Activated CD4-positive, alpha-beta T cell treated with anti-CD3 and anti-CD28 coated beads, Interleukin-2, amount 10 ng/mL, durations not matched to agents 24 days and 14 days (primary cell): ENCODE data around the gene SLC5A10. TPM values are rescaled to one million over a fixed set of nuclear protein-coding genes. Genes with fewer than 3 reads are reported as not detected.
A peak's percentile ranks its signal among the peaks of the same experiment; 100 is the strongest.

ENCODE experiments used
- DNase-seq: peaks from one replicate; pipeline ENCODE4 v3.0.0; 2022
- H3K27ac Mint-ChIP-seq: one replicate; pipeline ENCODE4 v1.8.0; 2022; ENCODE audit warnings: mild to moderate bottlenecking, mixed read lengths
- H3K27me3 Mint-ChIP-seq: one replicate; pipeline ENCODE4 v1.8.0; 2022; ENCODE audit warnings: mixed read lengths
- H3K36me3 Mint-ChIP-seq: one replicate; pipeline ENCODE4 v1.8.0; 2022; ENCODE audit warnings: low read depth, mild to moderate bottlenecking, mixed read lengths
- H3K4me1 Mint-ChIP-seq: one replicate; pipeline ENCODE4 v1.8.0; 2021; ENCODE audit warnings: mixed read lengths
- H3K4me3 Mint-ChIP-seq: one replicate; pipeline ENCODE4 v1.8.0; 2022; ENCODE audit warnings: mild to moderate bottlenecking, moderate library complexity, mixed read lengths
- H3K9me3 Mint-ChIP-seq: one replicate; pipeline ENCODE4 v1.8.0; 2021; ENCODE audit warnings: mixed read lengths
- intact Hi-C: fragments of 100-400 bp; cut with micrococcal nuclease; formaldehyde crosslinking; loops from one replicate; pipeline ENCODE4 v1.15.1; 2023
- total RNA-seq: library from RNA; stranded (reverse); gene quantifications from 2 replicates; pipeline ENCODE4 v1.2.3, GENCODE V29; 2022

SLC5A10 gene
- total RNA-seq, 1 donor from 2014 or later = not detected

DNA sequence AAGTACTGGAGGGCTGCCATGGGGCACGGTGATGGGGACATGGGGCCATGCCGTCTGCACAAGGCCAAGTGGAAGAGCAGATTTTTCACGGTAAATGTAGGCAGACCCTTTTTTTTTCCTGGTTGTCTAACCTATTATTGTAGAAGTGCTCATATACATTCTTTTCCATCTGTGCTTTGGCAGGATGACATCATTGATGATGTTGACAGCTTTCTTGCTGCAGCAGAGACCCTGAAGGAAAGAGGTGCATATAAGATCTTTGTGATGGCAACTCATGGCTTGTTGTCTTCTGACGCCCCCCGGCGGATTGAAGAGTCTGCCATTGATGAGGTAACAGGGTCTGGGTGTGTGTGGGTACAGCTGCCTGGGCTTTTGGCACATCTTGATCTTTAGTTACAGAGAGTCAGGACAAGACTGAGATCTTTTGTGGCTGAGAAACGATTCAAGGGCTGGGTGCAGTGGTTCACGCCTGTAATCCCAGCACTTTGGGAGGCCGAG lies 23.3 kb upstream of the SLC5A10 start:
- no peak overlapping the region for H3K27ac Mint-ChIP-seq
- DNase-seq = no peak
- no peak overlapping the region for H3K4me3 Mint-ChIP-seq
- no peaks in the 10 kb centered on the region for H3K9me3 Mint-ChIP-seq
- H3K36me3 Mint-ChIP-seq = peaks cover 50% of the 10 kb centered on the region
- no peaks in the 10 kb centered on the region for H3K27me3 Mint-ChIP-seq
- peaks cover 32% of the 10 kb centered on the region for H3K4me1 Mint-ChIP-seq
- intact Hi-C loops = no loop called here

DNA sequence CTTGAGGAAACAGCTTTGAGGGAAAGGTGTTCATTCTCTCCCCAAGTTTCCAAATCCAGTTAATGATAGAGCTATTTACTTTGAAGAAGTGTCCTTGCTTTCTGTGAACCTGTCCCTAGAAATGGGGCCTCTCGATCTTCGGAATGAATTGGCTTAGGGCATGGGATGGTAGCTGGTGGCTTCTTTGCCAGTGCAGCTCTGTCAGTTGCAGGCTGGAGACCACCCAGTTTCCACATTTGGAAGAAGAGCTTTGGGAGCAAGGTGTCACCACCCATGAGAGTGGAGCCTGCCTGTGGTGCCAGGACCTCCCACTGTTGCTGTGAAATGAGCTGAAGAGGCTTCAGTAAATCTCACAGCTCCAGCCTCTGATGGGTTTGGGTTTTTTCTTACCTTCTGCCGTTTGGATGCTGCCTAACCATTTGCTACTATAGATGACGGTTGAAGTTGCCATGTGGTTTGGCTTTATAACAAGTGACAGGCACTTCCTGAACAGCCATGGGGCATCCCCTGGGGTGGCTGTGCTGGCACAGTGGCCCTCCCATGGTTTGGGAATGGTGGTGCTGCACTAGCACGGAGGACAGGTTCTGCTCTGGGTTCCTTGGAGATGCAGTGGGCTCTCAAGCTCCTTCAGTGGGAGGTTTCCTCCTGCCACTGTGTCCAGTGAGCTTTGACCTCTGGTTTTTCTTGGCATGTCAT lies 19.5 kb upstream of the SLC5A10 start:
- no peak overlapping the region for H3K27ac Mint-ChIP-seq

DNA sequence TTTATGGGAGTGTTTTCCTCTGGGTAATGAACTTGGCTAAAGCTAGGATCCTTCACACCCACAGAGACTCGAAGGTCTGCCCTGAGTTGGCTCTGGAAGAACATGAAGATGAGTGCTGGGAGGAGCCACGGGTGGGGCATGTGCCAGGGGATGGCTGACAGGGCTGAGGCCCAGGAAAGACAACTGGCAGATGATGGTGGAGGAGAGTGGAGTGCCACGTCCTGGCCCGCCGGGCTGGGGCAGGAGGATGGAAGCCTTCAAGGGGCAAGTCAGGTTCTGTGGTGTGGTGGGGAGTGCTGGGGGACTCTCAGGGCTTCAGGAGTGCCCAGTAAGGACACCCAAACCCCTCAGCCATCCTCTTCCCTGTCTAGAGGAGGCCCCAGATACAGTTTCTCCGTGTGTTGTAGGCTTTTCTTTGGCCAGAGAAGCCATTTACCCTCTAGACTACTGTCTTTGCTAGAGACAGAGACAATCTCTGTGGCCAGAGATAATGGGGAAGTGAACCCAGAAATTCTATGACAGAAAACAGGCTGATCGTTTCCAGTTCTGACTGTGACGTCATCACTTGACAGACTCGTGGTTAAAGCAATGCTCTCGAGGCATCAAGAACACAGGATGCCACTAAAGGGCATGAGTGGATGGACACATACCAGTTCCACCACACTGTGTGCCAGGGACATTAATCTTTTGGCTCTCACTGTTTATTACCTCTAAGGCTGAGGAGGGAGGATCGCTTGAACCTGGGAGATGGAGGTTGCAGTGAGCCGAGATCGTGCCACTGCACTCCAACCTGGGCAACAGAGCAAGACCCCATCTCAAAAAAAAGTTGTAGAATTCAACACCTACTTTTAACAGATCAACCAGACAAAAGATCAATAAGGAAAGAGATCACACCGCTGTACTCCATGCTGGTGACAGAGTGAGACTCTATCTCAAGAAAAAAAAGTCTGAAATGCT lies 18.6 kb upstream of the SLC5A10 start:
- peaks cover 20% of the 10 kb centered on the region for H3K4me1 Mint-ChIP-seq

More for the DNA sequence above, 19.5 kb upstream of the SLC5A10 start:
- Mint-ChIP-seq H3K4me1 (peaks cover 20% of the 10 kb centered on the region), H3K9me3 (no peaks in the 10 kb centered on the region), H3K4me3 (no peak overlapping the region), H3K36me3 (peaks cover 33% of the 10 kb centered on the region), H3K27me3 (no peaks in the 10 kb centered on the region)
- no peak for DNase-seq
- intact Hi-C loops = no loop called here

DNA sequence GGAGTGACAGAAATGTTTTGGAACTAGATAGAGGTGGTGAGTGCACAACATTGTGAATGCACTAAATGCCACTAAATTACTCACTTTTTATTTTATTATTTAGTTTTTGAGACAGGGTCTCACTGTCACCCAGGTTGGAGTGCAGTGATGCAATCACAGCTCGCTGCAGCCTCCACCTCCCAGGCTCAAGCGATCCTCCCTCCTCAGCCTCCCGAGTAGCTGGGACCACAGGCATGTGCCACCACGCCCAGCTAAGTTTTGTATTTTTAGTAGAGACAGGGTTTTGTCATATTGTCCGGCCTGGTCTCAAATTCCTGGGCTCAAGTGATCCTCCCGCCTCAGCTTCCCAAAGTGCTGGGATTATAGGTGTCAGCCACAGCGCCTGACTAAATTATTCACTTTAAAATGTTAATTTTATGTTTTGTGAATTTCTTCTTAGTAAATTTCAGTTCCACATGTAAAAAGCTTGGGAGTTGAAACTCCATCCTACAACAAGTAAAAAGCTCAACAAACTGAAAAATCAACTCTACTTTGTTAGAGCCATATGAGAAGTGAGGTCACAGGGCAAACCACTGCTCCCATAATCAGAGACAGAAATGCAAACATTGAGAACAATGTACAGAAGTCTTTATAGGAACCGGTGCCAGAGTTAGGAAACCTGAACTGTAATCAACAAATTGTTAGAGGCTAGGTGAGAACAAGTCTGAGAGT lies 13.8 kb upstream of the SLC5A10 start:
- no peaks in the 10 kb centered on the region for H3K9me3 Mint-ChIP-seq
- intact Hi-C loops = no loop called here
- no peak overlapping the region for H3K27ac Mint-ChIP-seq
- peaks cover 13% of the 10 kb centered on the region for H3K27me3 Mint-ChIP-seq
- DNase-seq = no peak
- no peak overlapping the region for H3K4me3 Mint-ChIP-seq
- peaks cover 3% of the 10 kb centered on the region for H3K36me3 Mint-ChIP-seq
- H3K4me1 Mint-ChIP-seq = peaks cover 5% of the 10 kb centered on the region

More for the DNA sequence above, 18.6 kb upstream of the SLC5A10 start:
- intact Hi-C loops = no loop called here
- Mint-ChIP-seq H3K4me3 (no peak overlapping the region), H3K36me3 (peaks cover 30% of the 10 kb centered on the region), H3K9me3 (no peaks in the 10 kb centered on the region), H3K27me3 (no peaks in the 10 kb centered on the region), H3K27ac (peak overlapping the region; percentile 8)
- no peak for DNase-seq

DNA sequence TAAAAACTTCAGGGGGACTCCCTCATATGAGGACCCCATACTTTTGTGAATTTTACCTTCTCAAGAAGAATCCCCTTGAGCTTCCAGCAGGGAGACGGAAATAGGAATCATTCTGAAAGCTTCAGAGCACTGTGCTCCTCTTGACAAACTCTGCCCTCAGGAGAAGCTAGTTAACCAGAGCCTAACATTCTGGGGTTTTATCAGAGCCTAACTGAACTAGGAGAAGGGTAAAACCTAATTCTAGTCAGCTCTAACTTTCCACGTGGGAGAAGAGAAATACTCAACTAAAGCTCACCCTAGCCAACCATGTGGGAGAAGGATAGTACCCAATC lies 13.3 kb upstream of the SLC5A10 start:
- intact Hi-C loops = no loop called here
- Mint-ChIP-seq H3K4me3 (no peak overlapping the region), H3K4me1 (no peaks in the 10 kb centered on the region), H3K36me3 (no peaks in the 10 kb centered on the region), H3K27me3 (peaks cover 13% of the 10 kb centered on the region), H3K27ac (no peak overlapping the region), H3K9me3 (no peaks in the 10 kb centered on the region)
- no peak for DNase-seq

DNA sequence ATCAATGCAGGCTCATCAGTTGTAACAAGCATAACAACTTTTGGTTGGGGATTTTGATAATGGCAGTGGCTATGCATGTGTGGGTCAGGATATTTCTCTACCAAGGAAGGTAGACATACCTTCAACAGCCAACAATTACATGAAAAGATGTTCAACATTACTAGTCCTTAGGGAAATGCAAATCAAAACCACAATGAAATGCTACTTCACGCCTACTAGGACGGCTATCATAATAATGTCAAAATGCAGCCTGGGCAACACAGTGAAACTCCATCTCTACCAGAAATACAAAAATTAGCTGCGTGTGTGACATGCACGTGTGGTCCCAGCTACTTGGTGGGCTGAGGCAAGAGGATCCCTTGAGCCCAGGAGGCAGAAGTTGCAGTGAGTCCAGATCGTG lies 7.3 kb upstream of the SLC5A10 start:
- H3K36me3 Mint-ChIP-seq = no peaks in the 10 kb centered on the region
- intact Hi-C loops = no loop called here
- peaks cover 2% of the 10 kb centered on the region for H3K4me1 Mint-ChIP-seq
- no peak overlapping the region for H3K27ac Mint-ChIP-seq
- H3K4me3 Mint-ChIP-seq = no peak overlapping the region
- no peak for DNase-seq
- H3K27me3 Mint-ChIP-seq = peaks cover 31% of the 10 kb centered on the region
- H3K9me3 Mint-ChIP-seq = no peaks in the 10 kb centered on the region

DNA sequence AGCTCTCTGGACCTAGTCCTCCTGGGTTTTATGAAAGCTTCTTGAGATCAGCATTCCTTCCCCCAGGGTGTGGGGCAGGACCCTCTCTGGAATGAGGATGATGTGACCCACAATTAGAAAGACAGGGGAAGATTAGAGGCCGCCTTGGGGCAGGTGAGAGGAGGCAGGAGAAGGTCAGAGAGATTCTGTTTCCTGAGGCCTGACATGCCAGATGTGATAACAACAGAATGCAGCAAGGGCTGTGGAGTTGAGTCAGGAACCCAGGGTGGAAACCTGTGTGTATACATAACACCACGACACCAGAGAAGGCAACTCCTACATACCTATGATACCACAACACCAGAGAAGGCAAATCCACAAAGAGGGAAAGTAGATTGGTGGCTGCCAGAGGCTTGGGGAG lies 5.4 kb upstream of the SLC5A10 start:
- DNase-seq = no peak
- no peak overlapping the region for H3K4me3 Mint-ChIP-seq
- H3K27me3 Mint-ChIP-seq = peaks cover 29% of the 10 kb centered on the region
- intact Hi-C loops = no loop called here
- no peak overlapping the region for H3K27ac Mint-ChIP-seq
- no peaks in the 10 kb centered on the region for H3K9me3 Mint-ChIP-seq
- peaks cover 2% of the 10 kb centered on the region for H3K4me1 Mint-ChIP-seq
- H3K36me3 Mint-ChIP-seq = no peaks in the 10 kb centered on the region

DNA sequence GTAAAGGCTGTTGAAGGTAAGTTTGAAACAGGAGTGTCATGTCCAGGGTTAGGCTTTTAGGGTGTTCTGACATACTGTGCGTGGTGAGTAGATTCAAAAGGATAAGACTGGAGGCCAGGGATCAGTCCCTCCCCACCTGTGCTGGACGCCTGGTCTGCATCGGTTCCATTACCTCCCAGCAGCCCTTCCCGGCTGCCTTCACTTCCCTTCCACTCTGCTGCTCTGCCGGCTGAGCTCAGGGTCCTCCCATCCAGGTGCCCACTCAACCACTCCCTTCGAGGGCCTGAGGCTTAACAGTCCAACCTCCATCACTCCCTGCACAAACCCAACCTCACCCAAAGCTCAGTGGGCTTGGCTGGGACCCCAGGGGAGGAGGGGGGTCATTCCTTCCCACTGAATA lies 4.1 kb upstream of the SLC5A10 start:
- no peak overlapping the region for H3K27ac Mint-ChIP-seq
- H3K4me3 Mint-ChIP-seq = no peak overlapping the region
- no peaks in the 10 kb centered on the region for H3K9me3 Mint-ChIP-seq
- H3K27me3 Mint-ChIP-seq = peaks cover 25% of the 10 kb centered on the region
- intact Hi-C loops = no loop called here
- no peak for DNase-seq
- no peaks in the 10 kb centered on the region for H3K36me3 Mint-ChIP-seq
- H3K4me1 Mint-ChIP-seq = peaks cover 2% of the 10 kb centered on the region

DNA sequence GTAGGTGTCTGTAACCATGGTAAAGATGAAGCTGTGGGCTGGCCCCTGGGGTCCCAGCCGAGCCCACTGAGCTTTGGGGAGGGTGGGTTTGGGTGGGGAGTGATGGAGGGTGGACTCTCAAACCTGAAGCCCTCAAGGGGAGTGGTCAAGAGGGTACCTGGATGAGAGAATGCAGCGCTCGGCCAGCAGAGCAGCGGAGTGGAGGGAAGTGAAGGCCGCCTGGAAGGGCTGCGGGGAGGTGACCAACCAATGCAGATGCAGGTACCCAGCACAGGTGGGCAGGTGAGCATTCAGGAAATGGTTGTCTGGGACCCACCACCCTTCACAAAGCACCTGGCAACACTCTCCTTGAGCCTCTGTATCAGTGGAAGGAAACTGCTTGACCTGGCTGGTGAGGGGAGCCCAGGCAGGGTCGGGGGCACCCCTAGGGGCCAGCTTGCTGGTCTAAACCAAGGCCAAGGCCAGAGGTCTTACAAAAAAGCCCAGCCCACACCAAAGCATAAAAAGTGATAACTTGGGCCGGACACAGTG lies 3.4 kb upstream of the SLC5A10 start:
- DNase-seq = no peak
- intact Hi-C loops = no loop called here
- H3K4me1 Mint-ChIP-seq = peaks cover 2% of the 10 kb centered on the region
- no peaks in the 10 kb centered on the region for H3K36me3 Mint-ChIP-seq
- H3K9me3 Mint-ChIP-seq = no peaks in the 10 kb centered on the region
- H3K27ac Mint-ChIP-seq = no peak overlapping the region
- no peak overlapping the region for H3K4me3 Mint-ChIP-seq
- peaks cover 25% of the 10 kb centered on the region for H3K27me3 Mint-ChIP-seq

DNA sequence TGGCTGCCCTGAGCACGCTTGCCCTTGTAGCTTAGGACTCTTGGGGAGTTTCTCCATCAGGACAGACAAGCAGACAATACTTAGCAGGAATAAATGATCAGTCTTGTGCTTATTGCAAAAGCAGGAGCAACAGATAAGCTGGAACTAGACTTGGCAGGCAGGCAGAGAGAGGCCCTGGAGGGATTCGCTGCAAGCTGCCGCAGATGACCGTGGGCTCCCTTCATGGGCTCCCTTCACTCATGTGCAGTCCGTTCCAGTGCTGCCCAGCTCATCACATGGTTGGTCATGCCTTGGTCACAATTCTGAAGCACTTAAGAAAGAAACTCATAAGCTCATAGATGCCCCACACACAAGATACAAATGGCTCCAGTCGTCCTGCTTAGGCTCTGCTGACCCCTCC lies 2.4 kb upstream of the SLC5A10 start:
- H3K9me3 Mint-ChIP-seq = no peaks in the 10 kb centered on the region
- intact Hi-C loops = no loop called here
- DNase-seq = no peak

DNA sequence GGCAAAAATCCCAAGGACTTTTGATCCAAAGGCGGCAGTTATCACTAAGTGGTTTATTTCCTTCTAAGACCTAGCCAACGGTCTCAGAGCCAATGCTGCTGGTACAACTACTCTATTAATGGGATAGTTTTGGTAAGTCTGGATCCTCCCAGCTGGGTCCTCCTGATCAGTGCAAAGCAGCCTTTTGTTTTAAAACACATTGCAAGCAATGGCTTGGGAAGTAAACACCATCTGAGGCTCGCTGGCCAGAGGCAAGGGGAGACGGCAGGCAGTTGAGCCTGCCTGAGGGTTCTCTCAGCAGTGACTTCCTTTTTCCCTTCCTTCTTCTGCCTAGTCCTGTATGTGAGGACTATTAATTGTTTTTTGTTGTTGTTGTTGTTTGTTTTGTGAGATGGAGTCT lies 1.6 kb upstream of the SLC5A10 start:
- H3K27me3 Mint-ChIP-seq = peaks cover 19% of the 10 kb centered on the region
- no peak overlapping the region for H3K27ac Mint-ChIP-seq

More for the DNA sequence above, 2.4 kb upstream of the SLC5A10 start:
- Mint-ChIP-seq H3K4me3 (no peak overlapping the region), H3K27ac (no peak overlapping the region), H3K36me3 (no peaks in the 10 kb centered on the region), H3K27me3 (peaks cover 22% of the 10 kb centered on the region), H3K4me1 (peaks cover 9% of the 10 kb centered on the region)

DNA sequence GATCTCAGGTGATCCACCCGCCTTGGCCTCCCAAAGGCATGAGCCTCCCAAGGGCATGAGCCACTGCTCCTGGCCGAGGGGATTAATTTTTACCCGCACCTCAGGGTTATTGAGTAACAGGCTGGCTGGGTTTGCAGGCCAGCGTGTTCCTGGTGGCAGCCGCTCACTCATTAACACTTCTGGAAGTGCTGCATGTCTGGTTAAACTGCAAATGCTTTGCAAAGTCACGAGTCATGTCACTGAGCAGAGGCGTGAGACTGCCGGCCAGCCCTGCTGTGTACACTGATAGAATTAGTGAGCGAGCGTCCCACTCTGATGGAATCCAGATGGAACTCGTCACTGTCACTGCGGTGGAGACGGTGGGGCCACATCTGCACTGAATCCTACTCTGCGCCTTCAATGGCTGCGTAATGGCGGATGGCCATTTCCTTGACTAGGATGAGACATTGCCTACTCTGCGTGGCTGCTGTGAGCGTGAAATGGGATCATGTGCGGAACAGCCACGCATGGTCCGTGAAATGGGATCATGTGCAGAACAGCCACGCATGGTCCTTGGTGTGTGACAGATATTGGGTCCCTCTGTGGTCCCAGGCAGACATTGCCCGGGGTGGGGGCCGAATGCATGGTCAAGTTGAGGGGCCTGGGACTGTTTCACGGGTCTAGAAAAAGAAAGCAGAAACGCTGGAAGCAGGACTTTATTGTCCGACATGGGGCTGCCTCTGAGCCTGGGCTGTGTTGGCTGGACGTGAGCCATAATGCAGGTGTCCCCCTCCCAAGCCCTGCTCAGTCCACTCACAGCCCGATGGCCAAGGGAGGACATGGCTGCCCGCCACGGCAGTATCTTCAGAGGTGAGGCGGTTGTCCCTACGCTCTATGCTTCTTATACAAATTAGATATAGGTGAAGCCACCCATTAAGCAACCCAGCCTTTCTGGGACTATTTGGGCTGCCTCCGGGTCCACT lies 740 bp upstream of the SLC5A10 start:
- Mint-ChIP-seq H3K4me1 (peaks cover 17% of the 10 kb centered on the region), H3K27ac (no peak overlapping the region), H3K27me3 (peaks cover 14% of the 10 kb centered on the region), H3K9me3 (no peaks in the 10 kb centered on the region), H3K4me3 (no peak overlapping the region), H3K36me3 (no peaks in the 10 kb centered on the region)
- DNase-seq = no peak
- intact Hi-C loops = no loop called here

More for the DNA sequence above, 1.6 kb upstream of the SLC5A10 start:
- Mint-ChIP-seq H3K4me3 (no peak overlapping the region), H3K9me3 (no peaks in the 10 kb centered on the region), H3K36me3 (no peaks in the 10 kb centered on the region), H3K4me1 (peaks cover 13% of the 10 kb centered on the region)
- no peak for DNase-seq
- intact Hi-C loops = no loop called here

DNA sequence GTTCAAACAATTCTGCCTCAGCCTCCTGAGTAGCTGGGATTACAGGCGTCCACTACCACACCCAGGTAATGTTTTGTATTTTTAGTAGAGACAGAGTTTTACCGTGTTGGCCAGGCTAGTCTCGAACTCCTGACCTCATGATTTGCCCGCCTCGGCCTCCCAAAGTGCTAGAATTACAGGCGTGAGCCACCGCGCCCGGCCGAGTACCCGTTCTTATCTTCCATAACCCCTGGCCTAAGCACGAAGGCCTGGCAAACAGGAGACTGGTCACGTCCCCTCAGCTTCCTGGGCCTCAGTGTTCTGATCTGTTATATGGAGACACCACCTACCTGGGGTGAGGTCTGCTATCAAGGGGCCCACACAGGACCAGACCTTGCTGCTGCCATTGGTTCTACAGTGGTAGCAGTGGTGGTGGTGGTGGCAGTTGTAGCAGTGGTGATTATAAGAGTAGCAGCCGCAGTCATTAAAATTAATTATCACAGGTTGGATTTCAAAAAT lies 1.3 kb downstream of the SLC5A10 start:
- intact Hi-C loops = no loop called here
- Mint-ChIP-seq H3K4me1 (peaks cover 15% of the 10 kb centered on the region), H3K27me3 (peaks cover 10% of the 10 kb centered on the region), H3K4me3 (no peak overlapping the region), H3K9me3 (no peaks in the 10 kb centered on the region), H3K36me3 (no peaks in the 10 kb centered on the region), H3K27ac (no peak overlapping the region)
- DNase-seq = no peak
